ENCODE measurements around the gene A2M. TPM values are rescaled to one million over a fixed set of nuclear protein-coding genes. Genes with fewer than 3 reads are reported as not detected.

Gene A2M
- total RNA-seq, 1 experiment from 2014 or later: 1.9 TPM

DNA sequence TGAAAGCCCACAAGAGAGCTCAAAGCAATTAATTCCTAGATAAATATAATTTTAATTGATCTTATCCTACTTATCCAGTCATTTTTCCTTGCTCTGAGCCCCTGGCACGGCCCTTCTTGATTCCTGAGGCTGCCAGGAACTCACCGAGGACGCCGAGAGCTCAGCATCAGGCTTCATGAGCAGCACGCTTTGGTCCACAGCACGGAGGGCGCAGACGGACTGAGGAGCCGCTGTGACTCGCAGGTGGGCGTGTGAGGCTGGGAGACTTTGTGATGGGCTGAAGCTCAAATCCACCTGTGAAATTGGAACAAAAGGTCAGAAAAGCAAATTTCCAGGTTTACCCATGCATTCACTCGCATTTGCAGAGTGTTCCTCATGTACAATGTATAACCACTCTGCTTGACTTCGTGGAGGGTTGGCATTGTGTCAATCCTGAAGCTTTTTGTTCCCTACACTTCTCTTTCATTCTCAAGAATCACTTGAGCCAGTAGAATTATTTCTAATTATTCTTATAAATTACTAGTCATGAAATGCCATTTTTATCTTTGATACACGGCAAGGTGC, 17.2 kb downstream of the A2M start:
- CTCF ChIA-PET: no interaction called here
- TF ChIP-seq, protein P1, sequence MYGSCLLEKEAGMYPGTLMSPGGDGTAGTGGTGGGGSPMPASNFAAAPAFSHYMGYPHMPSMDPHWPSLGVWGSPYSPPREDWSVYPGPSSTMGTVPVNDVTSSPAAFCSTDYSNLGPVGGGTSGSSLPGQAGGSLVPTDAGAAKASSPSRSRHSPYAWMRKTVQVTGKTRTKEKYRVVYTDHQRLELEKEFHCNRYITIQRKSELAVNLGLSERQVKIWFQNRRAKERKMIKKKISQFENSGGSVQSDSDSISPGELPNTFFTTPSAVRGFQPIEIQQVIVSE (CRISPR knock-in tag; IDR thresholded peaks at IDR 0.05; ENCODE audit: borderline replicate concordance): no peak
- POLR2A ChIA-PET: no interaction called here
- ATAC-seq (no peak), DNase-seq (ENCODE audit: low spot score) (no peak)
- Mint-ChIP-seq H3K36me3 (no peaks in the 10 kb centered on the region), H3K27me3 (ENCODE audit: low read depth) (no peaks in the 10 kb centered on the region), H3K4me1 (no peaks in the 10 kb centered on the region), H3K9me3 (no peaks in the 10 kb centered on the region), H3K27ac (no peak overlapping the region), H3K4me3 (no peak overlapping the region)

DNA sequence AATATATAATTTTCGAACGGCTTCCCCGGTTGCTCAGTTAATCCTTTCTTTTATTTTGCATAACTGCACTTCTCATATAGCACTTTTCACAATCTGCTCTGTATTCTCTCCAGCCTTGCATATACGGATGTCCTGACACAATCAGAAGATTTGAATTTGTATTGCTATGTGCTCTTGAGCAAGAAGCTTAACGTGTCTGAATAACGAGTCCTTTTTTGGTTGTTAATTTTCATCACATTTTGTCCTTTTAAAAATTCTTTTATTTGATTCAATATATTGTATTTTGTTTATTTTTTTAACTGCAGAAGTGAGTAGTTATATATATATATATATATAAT, 17.6 kb downstream of the A2M start:
- ChIA-PET POLR2A (no interaction called here), CTCF (no interaction called here)
- TF ChIP-seq, protein P2, sequence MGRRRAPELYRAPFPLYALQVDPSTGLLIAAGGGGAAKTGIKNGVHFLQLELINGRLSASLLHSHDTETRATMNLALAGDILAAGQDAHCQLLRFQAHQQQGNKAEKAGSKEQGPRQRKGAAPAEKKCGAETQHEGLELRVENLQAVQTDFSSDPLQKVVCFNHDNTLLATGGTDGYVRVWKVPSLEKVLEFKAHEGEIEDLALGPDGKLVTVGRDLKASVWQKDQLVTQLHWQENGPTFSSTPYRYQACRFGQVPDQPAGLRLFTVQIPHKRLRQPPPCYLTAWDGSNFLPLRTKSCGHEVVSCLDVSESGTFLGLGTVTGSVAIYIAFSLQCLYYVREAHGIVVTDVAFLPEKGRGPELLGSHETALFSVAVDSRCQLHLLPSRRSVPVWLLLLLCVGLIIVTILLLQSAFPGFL (CRISPR knock-in tag; IDR thresholded peaks at IDR 0.05; ENCODE audit: borderline replicate concordance): no peak
- TF ChIP-seq, protein P3, sequence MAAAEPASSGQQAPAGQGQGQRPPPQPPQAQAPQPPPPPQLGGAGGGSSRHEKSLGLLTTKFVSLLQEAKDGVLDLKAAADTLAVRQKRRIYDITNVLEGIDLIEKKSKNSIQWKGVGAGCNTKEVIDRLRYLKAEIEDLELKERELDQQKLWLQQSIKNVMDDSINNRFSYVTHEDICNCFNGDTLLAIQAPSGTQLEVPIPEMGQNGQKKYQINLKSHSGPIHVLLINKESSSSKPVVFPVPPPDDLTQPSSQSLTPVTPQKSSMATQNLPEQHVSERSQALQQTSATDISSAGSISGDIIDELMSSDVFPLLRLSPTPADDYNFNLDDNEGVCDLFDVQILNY (CRISPR knock-in tag; IDR thresholded peaks at IDR 0.05): no peak
- TF ChIP-seq SP1 (CRISPR knock-in tag; conservative IDR thresholded peaks at IDR 0.05) (no peak), TEAD4 (CRISPR knock-in tag; IDR thresholded peaks at IDR 0.05) (no peak), CREB1 (CRISPR knock-in tag; IDR thresholded peaks at IDR 0.05) (no peak)
- Mint-ChIP-seq H3K27me3 (ENCODE audit: low read depth) (no peaks in the 10 kb centered on the region), H3K4me3 (no peak overlapping the region), H3K9me3 (no peaks in the 10 kb centered on the region), H3K36me3 (no peaks in the 10 kb centered on the region), H3K4me1 (no peaks in the 10 kb centered on the region), H3K27ac (no peak overlapping the region)
- ATAC-seq: no peak
- DNase-seq (ENCODE audit: low spot score): no peak

DNA sequence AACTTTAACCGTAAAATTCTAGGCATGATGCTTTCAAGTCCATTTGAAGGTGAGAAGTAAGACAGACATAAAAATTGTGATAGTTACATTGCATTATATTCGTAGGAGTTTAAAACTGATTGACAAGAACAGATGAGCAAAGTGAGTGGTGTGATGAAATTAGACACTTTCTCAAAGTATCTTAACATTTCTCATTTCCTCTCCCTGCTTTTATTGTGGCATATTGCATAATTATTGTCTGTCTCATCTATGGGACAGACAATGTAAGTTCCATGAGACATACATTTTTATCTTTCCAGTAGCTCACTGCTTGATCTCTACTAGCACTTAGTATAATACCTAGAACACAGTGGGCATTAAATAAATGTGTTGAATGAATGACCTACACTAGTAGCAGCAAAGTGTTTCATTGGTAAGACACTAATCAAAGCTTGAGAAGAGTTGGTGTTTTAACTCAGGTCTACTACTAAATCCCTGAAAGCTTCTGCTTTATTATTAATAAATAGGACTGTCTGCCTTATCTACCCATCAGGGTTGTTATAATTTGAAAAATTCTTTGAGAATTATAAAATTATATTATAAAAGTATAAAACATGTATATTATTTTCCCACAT, 19.0 kb downstream of the A2M start:
- Mint-ChIP-seq H3K27me3 (ENCODE audit: low read depth) (no peaks in the 10 kb centered on the region), H3K36me3 (no peaks in the 10 kb centered on the region), H3K4me1 (0 out of 2 replicates have a peak, but pooled peaks cover 3% of the 10 kb centered on the region), H3K4me3 (no peak overlapping the region), H3K9me3 (no peaks in the 10 kb centered on the region), H3K27ac (no peak overlapping the region)
- CTCF ChIA-PET: no interaction called here
- DNase-seq (ENCODE audit: low spot score): no peak
- TF ChIP-seq ZNF219 (CRISPR knock-in tag; IDR thresholded peaks at IDR 0.05; ENCODE audit: borderline replicate concordance): no peak
- no peak for TF ChIP-seq PRRX2 (CRISPR knock-in tag; IDR thresholded peaks at IDR 0.05)
- no peak for TF ChIP-seq ZNF263 (CRISPR knock-in tag; IDR thresholded peaks at IDR 0.05; ENCODE audit: low read depth)
- TF ChIP-seq, protein P4, sequence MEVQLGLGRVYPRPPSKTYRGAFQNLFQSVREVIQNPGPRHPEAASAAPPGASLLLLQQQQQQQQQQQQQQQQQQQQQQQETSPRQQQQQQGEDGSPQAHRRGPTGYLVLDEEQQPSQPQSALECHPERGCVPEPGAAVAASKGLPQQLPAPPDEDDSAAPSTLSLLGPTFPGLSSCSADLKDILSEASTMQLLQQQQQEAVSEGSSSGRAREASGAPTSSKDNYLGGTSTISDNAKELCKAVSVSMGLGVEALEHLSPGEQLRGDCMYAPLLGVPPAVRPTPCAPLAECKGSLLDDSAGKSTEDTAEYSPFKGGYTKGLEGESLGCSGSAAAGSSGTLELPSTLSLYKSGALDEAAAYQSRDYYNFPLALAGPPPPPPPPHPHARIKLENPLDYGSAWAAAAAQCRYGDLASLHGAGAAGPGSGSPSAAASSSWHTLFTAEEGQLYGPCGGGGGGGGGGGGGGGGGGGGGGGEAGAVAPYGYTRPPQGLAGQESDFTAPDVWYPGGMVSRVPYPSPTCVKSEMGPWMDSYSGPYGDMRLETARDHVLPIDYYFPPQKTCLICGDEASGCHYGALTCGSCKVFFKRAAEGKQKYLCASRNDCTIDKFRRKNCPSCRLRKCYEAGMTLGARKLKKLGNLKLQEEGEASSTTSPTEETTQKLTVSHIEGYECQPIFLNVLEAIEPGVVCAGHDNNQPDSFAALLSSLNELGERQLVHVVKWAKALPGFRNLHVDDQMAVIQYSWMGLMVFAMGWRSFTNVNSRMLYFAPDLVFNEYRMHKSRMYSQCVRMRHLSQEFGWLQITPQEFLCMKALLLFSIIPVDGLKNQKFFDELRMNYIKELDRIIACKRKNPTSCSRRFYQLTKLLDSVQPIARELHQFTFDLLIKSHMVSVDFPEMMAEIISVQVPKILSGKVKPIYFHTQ (CRISPR knock-in tag; IDR thresholded peaks at IDR 0.05): no peak
- POLR2A ChIA-PET: no interaction called here
- ATAC-seq: no peak

DNA sequence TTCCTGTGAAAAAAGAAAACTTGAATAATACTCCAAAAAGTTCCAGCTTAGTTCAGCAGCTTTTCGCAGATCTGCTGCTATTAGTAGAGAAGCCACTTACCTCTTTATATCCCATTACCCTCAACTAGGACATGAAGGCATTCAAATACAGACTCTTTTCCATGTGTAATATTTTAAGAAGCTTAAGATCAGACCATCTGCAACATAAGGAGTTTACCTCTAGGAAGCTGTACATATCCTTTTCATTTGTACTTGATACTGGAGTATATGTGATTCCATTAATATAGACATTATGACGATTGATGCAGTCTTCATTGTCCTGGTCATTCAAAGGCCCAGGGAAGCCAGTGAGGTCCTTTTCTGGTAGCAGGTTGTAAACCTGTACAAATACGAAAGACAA, 20.4 kb downstream of the A2M start:
- no peak for DNase-seq (ENCODE audit: low spot score)
- H3K36me3 Mint-ChIP-seq: no peaks in the 10 kb centered on the region
- H3K4me1 Mint-ChIP-seq: 0 out of 2 replicates have a peak, but pooled peaks cover 3% of the 10 kb centered on the region
- no peaks in the 10 kb centered on the region for H3K9me3 Mint-ChIP-seq
- CTCF ChIA-PET: no interaction called here
- POLR2A ChIA-PET: no interaction called here
- ATAC-seq: no peak
- TF ChIP-seq, protein P5, sequence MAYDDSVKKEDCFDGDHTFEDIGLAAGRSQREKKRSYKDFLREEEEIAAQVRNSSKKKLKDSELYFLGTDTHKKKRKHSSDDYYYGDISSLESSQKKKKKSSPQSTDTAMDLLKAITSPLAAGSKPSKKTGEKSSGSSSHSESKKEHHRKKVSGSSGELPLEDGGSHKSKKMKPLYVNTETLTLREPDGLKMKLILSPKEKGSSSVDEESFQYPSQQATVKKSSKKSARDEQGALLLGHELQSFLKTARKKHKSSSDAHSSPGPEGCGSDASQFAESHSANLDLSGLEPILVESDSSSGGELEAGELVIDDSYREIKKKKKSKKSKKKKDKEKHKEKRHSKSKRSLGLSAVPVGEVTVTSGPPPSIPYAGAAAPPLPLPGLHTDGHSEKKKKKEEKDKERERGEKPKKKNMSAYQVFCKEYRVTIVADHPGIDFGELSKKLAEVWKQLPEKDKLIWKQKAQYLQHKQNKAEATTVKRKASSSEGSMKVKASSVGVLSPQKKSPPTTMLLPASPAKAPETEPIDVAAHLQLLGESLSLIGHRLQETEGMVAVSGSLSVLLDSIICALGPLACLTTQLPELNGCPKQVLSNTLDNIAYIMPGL (CRISPR knock-in tag; IDR thresholded peaks at IDR 0.05): no peak
- no peak for TF ChIP-seq GRHL2 (CRISPR knock-in tag; IDR thresholded peaks at IDR 0.05; ENCODE audit: insufficient replicate concordance, severe bottlenecking)
- TF ChIP-seq, protein P4 (CRISPR knock-in tag; IDR thresholded peaks at IDR 0.05): no peak
- H3K27ac Mint-ChIP-seq: no peak overlapping the region
- H3K27me3 Mint-ChIP-seq (ENCODE audit: low read depth): no peaks in the 10 kb centered on the region
- no peak overlapping the region for H3K4me3 Mint-ChIP-seq

All from WTC11 (cell line).